ENCODE data around the gene UBL4B.

The UBL4B gene

DNA sequence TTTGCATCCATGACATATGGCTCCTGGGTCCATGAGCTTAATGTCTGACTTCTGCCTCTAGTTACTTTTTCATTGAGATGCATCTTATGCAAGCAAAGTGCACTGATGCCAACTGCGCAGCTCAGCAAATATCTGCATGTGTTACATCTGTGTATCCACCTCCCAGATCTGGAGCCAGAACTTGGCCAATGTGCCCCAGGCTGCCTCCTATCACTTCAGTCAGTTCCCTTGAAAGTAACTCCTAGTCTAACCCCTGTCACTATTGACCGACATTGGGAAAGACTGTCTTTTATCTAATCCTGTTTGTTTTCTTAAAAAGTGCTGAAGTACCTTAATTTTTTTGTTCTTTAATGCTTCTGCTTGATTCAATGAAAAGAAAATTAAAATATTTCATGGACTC, 19.3 kb upstream of the UBL4B start:
- TF ChIP-seq, protein P1, sequence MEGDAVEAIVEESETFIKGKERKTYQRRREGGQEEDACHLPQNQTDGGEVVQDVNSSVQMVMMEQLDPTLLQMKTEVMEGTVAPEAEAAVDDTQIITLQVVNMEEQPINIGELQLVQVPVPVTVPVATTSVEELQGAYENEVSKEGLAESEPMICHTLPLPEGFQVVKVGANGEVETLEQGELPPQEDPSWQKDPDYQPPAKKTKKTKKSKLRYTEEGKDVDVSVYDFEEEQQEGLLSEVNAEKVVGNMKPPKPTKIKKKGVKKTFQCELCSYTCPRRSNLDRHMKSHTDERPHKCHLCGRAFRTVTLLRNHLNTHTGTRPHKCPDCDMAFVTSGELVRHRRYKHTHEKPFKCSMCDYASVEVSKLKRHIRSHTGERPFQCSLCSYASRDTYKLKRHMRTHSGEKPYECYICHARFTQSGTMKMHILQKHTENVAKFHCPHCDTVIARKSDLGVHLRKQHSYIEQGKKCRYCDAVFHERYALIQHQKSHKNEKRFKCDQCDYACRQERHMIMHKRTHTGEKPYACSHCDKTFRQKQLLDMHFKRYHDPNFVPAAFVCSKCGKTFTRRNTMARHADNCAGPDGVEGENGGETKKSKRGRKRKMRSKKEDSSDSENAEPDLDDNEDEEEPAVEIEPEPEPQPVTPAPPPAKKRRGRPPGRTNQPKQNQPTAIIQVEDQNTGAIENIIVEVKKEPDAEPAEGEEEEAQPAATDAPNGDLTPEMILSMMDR (IDR thresholded peaks at IDR 0.05; ENCODE audit: insufficient read depth, low read length, poor library complexity, severe bottlenecking): no peak
- Histone ChIP-seq H3K27me3 (replicated peaks; ENCODE audit: control insufficient read depth, insufficient read depth, low read length) (no peaks in the 10 kb centered on the region; the same call in 1 of the 2 replicates), H3K36me3 (ENCODE audit: control insufficient read depth, insufficient read depth, low read length) (no peaks in the 10 kb centered on the region), H3K4me3 (replicated peaks; ENCODE audit: low read depth, low read length) (no peak overlapping the region)
- DNase-seq (ENCODE audit: extremely low read depth, insufficient read length): no peak

GRCh38 chr1:110094931-110095654, 17.1 kb upstream of the UBL4B start:
- Histone ChIP-seq H3K36me3 (ENCODE audit: control insufficient read depth, insufficient read depth, low read length) (no peaks in the 10 kb centered on the region), H3K4me3 (replicated peaks; ENCODE audit: low read depth, low read length) (no peak overlapping the region), H3K27me3 (replicated peaks; ENCODE audit: control insufficient read depth, insufficient read depth, low read length) (no peaks in the 10 kb centered on the region; the same call in 1 of the 2 replicates)
- TF ChIP-seq, protein P1 (IDR thresholded peaks at IDR 0.05; ENCODE audit: insufficient read depth, low read length, poor library complexity, severe bottlenecking): no peak
- no peak for DNase-seq (ENCODE audit: extremely low read depth, insufficient read length)

DNA sequence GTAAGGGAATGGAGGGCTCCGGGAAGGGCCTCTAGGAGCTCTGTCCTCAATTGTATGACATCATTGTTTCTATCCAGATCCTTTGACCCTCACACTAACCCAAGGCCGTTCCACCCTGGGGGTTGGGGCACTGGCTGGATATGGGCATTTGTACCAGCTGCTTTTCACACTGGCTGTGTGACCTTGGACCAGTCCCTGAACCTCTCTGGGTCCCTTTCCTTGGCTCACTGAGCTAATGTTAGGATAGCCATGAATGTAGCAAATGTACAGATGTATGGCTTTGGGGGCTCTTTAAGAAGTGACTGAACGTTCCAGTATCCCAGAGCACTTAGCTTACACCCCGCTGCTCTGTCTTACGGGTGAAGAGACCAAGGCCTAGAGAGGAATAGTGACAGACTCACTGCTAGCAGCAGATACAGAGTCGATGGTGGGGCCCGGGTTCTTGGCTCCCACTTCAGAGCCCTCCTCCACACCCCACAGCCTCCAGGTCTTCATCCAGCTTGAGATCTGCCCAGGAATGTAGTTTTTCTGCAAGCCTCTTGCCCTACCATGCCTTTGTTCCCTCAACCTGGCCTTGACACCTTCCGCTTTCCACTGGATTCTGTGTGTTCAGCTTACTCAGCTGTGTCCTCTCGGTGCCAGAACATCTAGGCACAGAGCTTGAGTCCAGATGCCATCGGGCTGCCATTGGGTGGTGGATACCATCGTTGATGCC, 14.6 kb upstream of the UBL4B start:
- no peak for DNase-seq (ENCODE audit: extremely low read depth, insufficient read length)
- no peak overlapping the region for H3K4me3 ChIP-seq (replicated peaks; ENCODE audit: low read depth, low read length)
- no peaks in the 10 kb centered on the region; the same call in 1 of the 2 replicates for H3K27me3 ChIP-seq (replicated peaks; ENCODE audit: control insufficient read depth, insufficient read depth, low read length)
- H3K36me3 ChIP-seq (ENCODE audit: control insufficient read depth, insufficient read depth, low read length): no peaks in the 10 kb centered on the region
- TF ChIP-seq, protein P1 (IDR thresholded peaks at IDR 0.05; ENCODE audit: insufficient read depth, low read length, poor library complexity, severe bottlenecking): no peak

GRCh38 chr1:110098222-110099026, 13.8 kb upstream of the UBL4B start:
- Histone ChIP-seq H3K27me3 (replicated peaks; ENCODE audit: control insufficient read depth, insufficient read depth, low read length) (no peaks in the 10 kb centered on the region; the same call in 1 of the 2 replicates), H3K36me3 (ENCODE audit: control insufficient read depth, insufficient read depth, low read length) (no peaks in the 10 kb centered on the region), H3K4me3 (replicated peaks; ENCODE audit: low read depth, low read length) (no peak overlapping the region)
- no peak for DNase-seq (ENCODE audit: extremely low read depth, insufficient read length)
- TF ChIP-seq, protein P1 (IDR thresholded peaks at IDR 0.05; ENCODE audit: insufficient read depth, low read length, poor library complexity, severe bottlenecking): no peak

- H3K4me3 ChIP-seq (replicated peaks; ENCODE audit: low read depth, low read length): no peak overlapping the region
- no peaks in the 10 kb centered on the region; the same call in 1 of the 2 replicates for H3K27me3 ChIP-seq (replicated peaks; ENCODE audit: control insufficient read depth, insufficient read depth, low read length)
- TF ChIP-seq, protein P1 (IDR thresholded peaks at IDR 0.05; ENCODE audit: insufficient read depth, low read length, poor library complexity, severe bottlenecking): no peak
- DNase-seq (ENCODE audit: extremely low read depth, insufficient read length): no peak
- no peaks in the 10 kb centered on the region for H3K36me3 ChIP-seq (ENCODE audit: control insufficient read depth, insufficient read depth, low read length)
Measured at GRCh38 chr1:110100335-110100734, 11.9 kb upstream of the UBL4B start.

Measured in GM06990 (cell line).